K562 (cell line): ENCODE results near the gene CDKL5. TPM values are rescaled to one million over a fixed set of nuclear protein-coding genes. Genes with fewer than 3 reads are reported as not detected.

Experiments
- BRCA1 ChIP-seq, 2 experiments: fragments of 450-650 bp in 1 of 2; sonication (generic) in 1 of 2; formaldehyde crosslinking in 1 of 2; IDR thresholded peaks; 2 replicates each; pipeline versions ENCODE4 v1.5.0 to v1.6.1; 2017 to 2020; ENCODE audit warnings: mild to moderate bottlenecking in 1 of 2, missing genetic modification reagents in 1 of 2
- CEBPG ChIP-seq, 3 experiments: fragments of 200-800 bp in 1 of 3; sonication (Bioruptor generic) in 1 of 3; sonication (generic) in 1 of 3; formaldehyde crosslinking in 1 of 3; IDR thresholded peaks in 2 of 3; conservative IDR thresholded peaks in 1 of 3; 2 replicates each; pipeline versions ENCODE4 v1.6.1 to v1.8.0; 2016 to 2022; ENCODE audit warnings: missing compliant biosample characterization in 2 of 3, missing genetic modification characterization in 2 of 3, mild to moderate bottlenecking in 1 of 3, missing genetic modification reagents in 1 of 3
- CHD1 ChIP-seq: fragments of 200-600 bp; sonication (generic); IDR thresholded peaks from one replicate; pipeline ENCODE4 v1.6.1; 2012; ENCODE audit warnings: mild to moderate bottlenecking, moderate library complexity, low read length, inconsistent platforms
- CTCFL ChIP-seq: IDR thresholded peaks from 2 replicates; pipeline ENCODE4 v1.6.1; 2011; ENCODE audit warnings: borderline replicate concordance, low read depth, mild to moderate bottlenecking, moderate library complexity, low read length; ENCODE audit not compliant: insufficient read depth, poor library complexity, severe bottlenecking
- DDX20 ChIP-seq: fragments of 450-650 bp; IDR thresholded peaks from 2 replicates; pipeline ENCODE4 v1.6.1; 2016; ENCODE audit warnings: missing genetic modification characterization, low read depth, mild to moderate bottlenecking, missing compliant biosample characterization, moderate library complexity
- HMGN3 ChIP-seq: IDR thresholded peaks from 2 replicates; pipeline ENCODE4 v1.6.1; 2011; ENCODE audit warnings: borderline replicate concordance, low read depth, mild to moderate bottlenecking, mixed read lengths, low read length; ENCODE audit not compliant: insufficient read length; ENCODE audit errors: extremely low read depth
- KAT7 ChIP-seq: sonication (generic); formaldehyde crosslinking; IDR thresholded peaks from 2 replicates; pipeline ENCODE4 v1.8.0; 2022; ENCODE audit warnings: missing genetic modification reagents, mild to moderate bottlenecking, borderline replicate concordance
- MBD2 ChIP-seq: sonication (generic); IDR thresholded peaks from 2 replicates; pipeline ENCODE4 v1.6.1; 2016; ENCODE audit warnings: low read depth, borderline replicate concordance
- NFATC3 ChIP-seq: fragments of 450-650 bp; IDR thresholded peaks from 2 replicates; pipeline ENCODE4 v1.6.1; 2017; ENCODE audit warnings: mild to moderate bottlenecking
- PTBP1 ChIP-seq: fragments of 200-400 bp; formaldehyde crosslinking; IDR thresholded peaks from 2 replicates; pipeline ENCODE4 v1.6.1; 2017; ENCODE audit warnings: low read depth, low read length
- RHOXF2B ChIP-seq: fragments of 250-450 bp; sonication (Bioruptor Pico); conservative IDR thresholded peaks from 2 replicates; pipeline ENCODE4 v1.5.1; 2021
- SMARCE1 ChIP-seq: fragments of 450-650 bp; IDR thresholded peaks from 2 replicates; pipeline ENCODE4 v1.7.1; 2016; ENCODE audit warnings: mild to moderate bottlenecking
- ZBED1 ChIP-seq: IDR thresholded peaks from 2 replicates; pipeline ENCODE4 v1.6.1; 2014
- ZFP30 ChIP-seq: fragments of 250-450 bp; sonication (Bioruptor Pico); IDR thresholded peaks from 2 replicates; pipeline ENCODE4 v1.8.0; 2022; ENCODE audit warnings: moderate library complexity, mild to moderate bottlenecking, inconsistent platforms, borderline replicate concordance
- ZNF384 ChIP-seq: IDR thresholded peaks from 2 replicates; pipeline ENCODE4 v1.6.1; 2012; ENCODE audit warnings: low read depth, low read length, improper control_type of control experiment
- ZNF444 ChIP-seq: fragments of 250-450 bp; sonication (Bioruptor Pico); IDR thresholded peaks from 2 replicates; pipeline ENCODE4 v1.4.0; 2020; ENCODE audit warnings: mild to moderate bottlenecking, moderate library complexity
- ZNF766 ChIP-seq: fragments of 200-800 bp; sonication (Bioruptor generic); conservative IDR thresholded peaks from 2 replicates; pipeline ENCODE4 v1.6.1; 2016; ENCODE audit warnings: missing genetic modification characterization, missing compliant biosample characterization
- ZSCAN29 ChIP-seq: fragments of 450-650 bp; IDR thresholded peaks from 2 replicates; pipeline ENCODE4 v1.6.1; 2017
- polyA plus RNA-seq, 8 experiments: library from polyadenylated mRNA; depleted of rRNA in 4 of 8; stranded (reverse) in 5 of 8; unstranded in 3 of 8; fragments of >200 nt; fragmentation: Nextera tagmentation in 2 of 8; fragmentation: Illumina TruSeq in 1 of 8; extraction: Ambion mirVana in 2 of 8; extraction: Trizol in 1 of 8; gene quantifications; 2 replicates each; pipeline versions ENCODE4 v1.2.1 to v1.2.3, GENCODE V29; 2011 to 2014; ENCODE audit warnings: inconsistent platforms in 1 of 8, missing spikeins in 1 of 8
- total RNA-seq, 7 experiments: library from RNA; depleted of rRNA in 6 of 7; stranded (reverse); fragments of >200 nt in 6 of 7; fragmentation: Illumina TruSeq in 2 of 7; extraction: Trizol in 2 of 7; gene quantifications; 2 replicates each; pipeline versions ENCODE4 v1.2.1 to v1.2.3, GENCODE V29; 2011 to 2021; ENCODE audit warnings: low replicate concordance in 1 of 7
- TF ChIP-seq, protein P1 (sequence below): sonication (generic); IDR thresholded peaks from 2 replicates; pipeline ENCODE4 v1.6.1; 2016
- TF ChIP-seq, protein P2 (sequence below): fragments of 250-450 bp; sonication (Bioruptor Pico); IDR thresholded peaks from 2 replicates; pipeline ENCODE4 v1.8.0; 2022; ENCODE audit warnings: moderate library complexity, mild to moderate bottlenecking, inconsistent platforms

Gene CDKL5
- total and polyA plus RNA-seq, 9 of the 15 experiments (the other 6 are each of a cell fraction or from before 2014, with no cell fraction given), result under 0.01 to 0.21 (median 0.04) TPM

DNA sequence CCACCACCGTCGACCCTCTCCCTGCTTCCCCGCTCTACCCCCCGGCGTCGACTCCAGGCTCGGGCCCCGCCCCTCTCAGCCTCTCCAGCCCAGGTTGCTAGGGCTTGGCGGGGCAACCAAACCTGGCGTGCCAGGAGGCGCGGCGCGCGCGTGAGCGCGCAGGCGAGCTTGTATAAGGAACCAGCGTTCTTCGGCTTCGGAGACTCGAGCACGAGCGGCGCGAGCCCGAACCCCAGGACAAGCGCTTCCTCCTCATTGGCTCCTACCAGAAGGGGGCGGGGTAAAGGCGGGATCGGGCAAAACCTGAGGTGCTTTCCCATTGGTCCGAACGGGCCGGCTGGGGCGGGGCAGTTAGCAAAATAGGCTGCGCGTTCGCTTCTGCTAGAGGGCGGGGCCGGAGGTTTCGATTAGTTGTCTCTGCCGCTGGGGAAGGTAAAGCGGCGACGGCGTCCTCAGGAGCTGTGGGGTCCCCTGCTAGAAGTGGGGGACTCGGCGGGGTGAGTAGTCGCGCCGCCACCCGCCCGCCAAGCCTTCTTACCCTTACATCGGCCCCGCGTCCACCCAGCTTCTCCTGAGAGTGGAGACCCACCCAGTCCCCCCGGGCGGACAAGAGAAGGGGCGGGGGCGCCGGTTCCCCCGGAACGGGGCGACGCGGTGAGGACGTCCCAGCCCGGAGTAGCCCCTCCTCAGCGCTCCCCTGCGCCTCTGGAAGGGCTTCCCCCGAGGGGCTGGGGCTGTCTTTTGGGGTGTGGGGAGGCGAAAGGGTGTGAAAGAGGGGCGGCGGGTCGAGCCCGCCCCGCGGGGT lies at the start of gene CDKL5 (continued):
- TF ChIP-seq NFATC3, result no peak
- TF ChIP-seq ZBED1, result no peak
- TF ChIP-seq ZFP30 (CRISPR knock-in tag), result no peak
- no peak for TF ChIP-seq KAT7 (CRISPR knock-in tag)
- TF ChIP-seq ZNF384, result no peak
- no peak for TF ChIP-seq CTCFL
- peak; percentile 55; the same call in 1 of the 2 replicates for TF ChIP-seq MBD2
- TF ChIP-seq SMARCE1, result no peak
- 0 out of 2 replicates have a peak, but pooled peaks have one; percentile 41 for TF ChIP-seq ZNF766 (CRISPR knock-in tag)
- TF ChIP-seq CEBPG (CRISPR knock-in tag; IDR thresholded peaks at IDR 0.05), result no peak
- no peak for TF ChIP-seq CEBPG (tag; conservative IDR thresholded peaks at IDR 0.05 in 1 of 2, IDR thresholded peaks at IDR 0.05 in 1 of 2)
- no peak for TF ChIP-seq HMGN3
- no peak for TF ChIP-seq RHOXF2B (CRISPR knock-in tag)
- TF ChIP-seq, protein P1, sequence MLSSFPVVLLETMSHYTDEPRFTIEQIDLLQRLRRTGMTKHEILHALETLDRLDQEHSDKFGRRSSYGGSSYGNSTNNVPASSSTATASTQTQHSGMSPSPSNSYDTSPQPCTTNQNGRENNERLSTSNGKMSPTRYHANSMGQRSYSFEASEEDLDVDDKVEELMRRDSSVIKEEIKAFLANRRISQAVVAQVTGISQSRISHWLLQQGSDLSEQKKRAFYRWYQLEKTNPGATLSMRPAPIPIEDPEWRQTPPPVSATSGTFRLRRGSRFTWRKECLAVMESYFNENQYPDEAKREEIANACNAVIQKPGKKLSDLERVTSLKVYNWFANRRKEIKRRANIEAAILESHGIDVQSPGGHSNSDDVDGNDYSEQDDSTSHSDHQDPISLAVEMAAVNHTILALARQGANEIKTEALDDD, result no peak
- TF ChIP-seq BRCA1 (IDR thresholded peaks at IDR 0.05), result no peak
- TF ChIP-seq BRCA1 (CRISPR knock-in tag; IDR thresholded peaks at IDR 0.05), result no peak
- no peak for TF ChIP-seq ZSCAN29
- TF ChIP-seq PTBP1, result no peak
- TF ChIP-seq ZNF444, result no peak
- TF ChIP-seq DDX20, result no peak
- TF ChIP-seq, protein P2, sequence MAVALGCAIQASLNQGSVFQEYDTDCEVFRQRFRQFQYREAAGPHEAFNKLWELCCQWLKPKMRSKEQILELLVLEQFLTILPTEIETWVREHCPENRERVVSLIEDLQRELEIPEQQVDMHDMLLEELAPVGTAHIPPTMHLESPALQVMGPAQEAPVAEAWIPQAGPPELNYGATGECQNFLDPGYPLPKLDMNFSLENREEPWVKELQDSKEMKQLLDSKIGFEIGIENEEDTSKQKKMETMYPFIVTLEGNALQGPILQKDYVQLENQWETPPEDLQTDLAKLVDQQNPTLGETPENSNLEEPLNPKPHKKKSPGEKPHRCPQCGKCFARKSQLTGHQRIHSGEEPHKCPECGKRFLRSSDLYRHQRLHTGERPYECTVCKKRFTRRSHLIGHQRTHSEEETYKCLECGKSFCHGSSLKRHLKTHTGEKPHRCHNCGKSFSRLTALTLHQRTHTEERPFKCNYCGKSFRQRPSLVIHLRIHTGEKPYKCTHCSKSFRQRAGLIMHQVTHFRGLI (CRISPR knock-in tag), result no peak
- no peak for TF ChIP-seq CHD1
